SK-N-SH treated with all-trans-retinoic acid at 6 μM for 48 hours (cell line): ENCODE results near the gene EMX2.
"Not testable (repeated sequence)": the region's sequence is repeated elsewhere in the genome, so short reads cannot be mapped to it uniquely, and the experiment has no call there.

Source experiments
- ARNTL ChIP-seq: fragments of 450-650 bp; formaldehyde crosslinking; IDR thresholded peaks from 2 replicates; pipeline ENCODE4 v1.5.0; 2020; ENCODE audit warnings: low read depth, mild to moderate bottlenecking, moderate library complexity, borderline replicate concordance
- CSDC2 ChIP-seq: fragments of 250-450 bp; sonication (Bioruptor Pico); IDR thresholded peaks from 2 replicates; pipeline ENCODE4 v1.5.0; 2020; ENCODE audit warnings: mild to moderate bottlenecking, moderate library complexity
- ESRRG ChIP-seq: fragments of 250-450 bp; sonication (Bioruptor Pico); IDR thresholded peaks from 2 replicates; pipeline ENCODE4 v1.6.1; 2021; ENCODE audit warnings: mild to moderate bottlenecking
- PPARA ChIP-seq: fragments of 250-450 bp; sonication (Bioruptor Pico); IDR thresholded peaks from 2 replicates; pipeline ENCODE4 v1.5.0; 2020; ENCODE audit warnings: mild to moderate bottlenecking, borderline replicate concordance
- ZC3H10 ChIP-seq: fragments of 250-450 bp; sonication (Bioruptor Pico); IDR thresholded peaks from 2 replicates; pipeline ENCODE4 v1.5.1; 2021; ENCODE audit warnings: mild to moderate bottlenecking, moderate library complexity
- ZFP3 ChIP-seq: fragments of 250-450 bp; sonication (Bioruptor Pico); IDR thresholded peaks from 2 replicates; pipeline ENCODE4 v1.5.0; 2020; ENCODE audit warnings: mild to moderate bottlenecking, moderate library complexity
- TF ChIP-seq, protein P1 (sequence below): fragments of 250-450 bp; sonication (Bioruptor Pico); IDR thresholded peaks from 2 replicates; pipeline ENCODE4 v1.5.1; 2021; ENCODE audit warnings: mild to moderate bottlenecking, moderate library complexity
- TF ChIP-seq, protein P2 (sequence below): fragments of 250-450 bp; sonication (Bioruptor Pico); IDR thresholded peaks from 2 replicates; pipeline ENCODE4 v1.8.0; 2020; ENCODE audit warnings: mild to moderate bottlenecking, moderate library complexity, borderline replicate concordance
- TF ChIP-seq, protein P3 (sequence below): fragments of 250-450 bp; sonication (Bioruptor Pico); IDR thresholded peaks from 2 replicates; pipeline ENCODE4 v1.5.0; 2020; ENCODE audit warnings: mild to moderate bottlenecking, moderate library complexity

DNA sequence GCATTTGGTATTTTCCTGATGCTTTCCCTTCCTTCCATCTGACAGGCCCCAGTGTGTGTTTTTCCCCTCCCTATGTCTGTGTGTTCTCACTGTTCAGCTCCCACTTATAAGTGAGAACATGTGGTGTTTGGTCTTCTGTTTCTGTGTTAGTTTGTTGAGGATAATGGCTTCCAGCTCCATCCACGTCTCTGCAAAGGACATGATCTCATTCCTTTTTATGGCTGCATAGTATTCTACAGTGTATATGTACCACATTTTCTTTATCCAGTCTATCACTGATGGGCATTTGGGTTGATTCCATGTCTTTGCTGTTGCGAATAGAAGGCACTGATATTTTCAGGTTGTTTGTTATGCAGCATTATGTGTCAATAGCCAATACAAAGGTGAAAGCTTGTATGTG lies 42.3 kb downstream of the EMX2 start:
- TF ChIP-seq, protein P1, sequence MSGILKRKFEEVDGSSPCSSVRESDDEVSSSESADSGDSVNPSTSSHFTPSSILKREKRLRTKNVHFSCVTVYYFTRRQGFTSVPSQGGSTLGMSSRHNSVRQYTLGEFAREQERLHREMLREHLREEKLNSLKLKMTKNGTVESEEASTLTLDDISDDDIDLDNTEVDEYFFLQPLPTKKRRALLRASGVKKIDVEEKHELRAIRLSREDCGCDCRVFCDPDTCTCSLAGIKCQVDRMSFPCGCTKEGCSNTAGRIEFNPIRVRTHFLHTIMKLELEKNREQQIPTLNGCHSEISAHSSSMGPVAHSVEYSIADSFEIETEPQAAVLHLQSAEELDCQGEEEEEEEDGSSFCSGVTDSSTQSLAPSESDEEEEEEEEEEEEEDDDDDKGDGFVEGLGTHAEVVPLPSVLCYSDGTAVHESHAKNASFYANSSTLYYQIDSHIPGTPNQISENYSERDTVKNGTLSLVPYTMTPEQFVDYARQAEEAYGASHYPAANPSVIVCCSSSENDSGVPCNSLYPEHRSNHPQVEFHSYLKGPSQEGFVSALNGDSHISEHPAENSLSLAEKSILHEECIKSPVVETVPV (CRISPR knock-in tag) = not testable (repeated sequence)
- not testable (repeated sequence) for TF ChIP-seq ZC3H10 (CRISPR knock-in tag); PPARA (CRISPR knock-in tag); ESRRG (CRISPR knock-in tag); ZFP3 (CRISPR knock-in tag); CSDC2 (CRISPR knock-in tag); ARNTL
- TF ChIP-seq, protein P2, sequence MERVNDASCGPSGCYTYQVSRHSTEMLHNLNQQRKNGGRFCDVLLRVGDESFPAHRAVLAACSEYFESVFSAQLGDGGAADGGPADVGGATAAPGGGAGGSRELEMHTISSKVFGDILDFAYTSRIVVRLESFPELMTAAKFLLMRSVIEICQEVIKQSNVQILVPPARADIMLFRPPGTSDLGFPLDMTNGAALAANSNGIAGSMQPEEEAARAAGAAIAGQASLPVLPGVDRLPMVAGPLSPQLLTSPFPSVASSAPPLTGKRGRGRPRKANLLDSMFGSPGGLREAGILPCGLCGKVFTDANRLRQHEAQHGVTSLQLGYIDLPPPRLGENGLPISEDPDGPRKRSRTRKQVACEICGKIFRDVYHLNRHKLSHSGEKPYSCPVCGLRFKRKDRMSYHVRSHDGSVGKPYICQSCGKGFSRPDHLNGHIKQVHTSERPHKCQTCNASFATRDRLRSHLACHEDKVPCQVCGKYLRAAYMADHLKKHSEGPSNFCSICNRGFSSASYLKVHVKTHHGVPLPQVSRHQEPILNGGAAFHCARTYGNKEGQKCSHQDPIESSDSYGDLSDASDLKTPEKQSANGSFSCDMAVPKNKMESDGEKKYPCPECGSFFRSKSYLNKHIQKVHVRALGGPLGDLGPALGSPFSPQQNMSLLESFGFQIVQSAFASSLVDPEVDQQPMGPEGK = not testable (repeated sequence)
- TF ChIP-seq, protein P3, sequence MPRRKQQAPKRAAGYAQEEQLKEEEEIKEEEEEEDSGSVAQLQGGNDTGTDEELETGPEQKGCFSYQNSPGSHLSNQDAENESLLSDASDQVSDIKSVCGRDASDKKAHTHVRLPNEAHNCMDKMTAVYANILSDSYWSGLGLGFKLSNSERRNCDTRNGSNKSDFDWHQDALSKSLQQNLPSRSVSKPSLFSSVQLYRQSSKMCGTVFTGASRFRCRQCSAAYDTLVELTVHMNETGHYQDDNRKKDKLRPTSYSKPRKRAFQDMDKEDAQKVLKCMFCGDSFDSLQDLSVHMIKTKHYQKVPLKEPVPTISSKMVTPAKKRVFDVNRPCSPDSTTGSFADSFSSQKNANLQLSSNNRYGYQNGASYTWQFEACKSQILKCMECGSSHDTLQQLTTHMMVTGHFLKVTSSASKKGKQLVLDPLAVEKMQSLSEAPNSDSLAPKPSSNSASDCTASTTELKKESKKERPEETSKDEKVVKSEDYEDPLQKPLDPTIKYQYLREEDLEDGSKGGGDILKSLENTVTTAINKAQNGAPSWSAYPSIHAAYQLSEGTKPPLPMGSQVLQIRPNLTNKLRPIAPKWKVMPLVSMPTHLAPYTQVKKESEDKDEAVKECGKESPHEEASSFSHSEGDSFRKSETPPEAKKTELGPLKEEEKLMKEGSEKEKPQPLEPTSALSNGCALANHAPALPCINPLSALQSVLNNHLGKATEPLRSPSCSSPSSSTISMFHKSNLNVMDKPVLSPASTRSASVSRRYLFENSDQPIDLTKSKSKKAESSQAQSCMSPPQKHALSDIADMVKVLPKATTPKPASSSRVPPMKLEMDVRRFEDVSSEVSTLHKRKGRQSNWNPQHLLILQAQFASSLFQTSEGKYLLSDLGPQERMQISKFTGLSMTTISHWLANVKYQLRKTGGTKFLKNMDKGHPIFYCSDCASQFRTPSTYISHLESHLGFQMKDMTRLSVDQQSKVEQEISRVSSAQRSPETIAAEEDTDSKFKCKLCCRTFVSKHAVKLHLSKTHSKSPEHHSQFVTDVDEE (CRISPR knock-in tag) = not testable (repeated sequence)
